GM18909 (cell line): Measurements from ENCODE around the gene IFT122.
"Not testable (repeated sequence)": the region's sequence is repeated elsewhere in the genome, so short reads cannot be mapped to it uniquely, and the experiment has no call there.

ENCODE experiments used
- ATAC-seq: cut with Tn5 transposase; IDR thresholded peaks from one replicate; pipeline ENCODE4 v1.9.1; 2021; ENCODE audit warnings: mild to moderate bottlenecking; ENCODE audit not compliant: unreplicated experiment, poor library complexity

IFT122 gene, protein sequence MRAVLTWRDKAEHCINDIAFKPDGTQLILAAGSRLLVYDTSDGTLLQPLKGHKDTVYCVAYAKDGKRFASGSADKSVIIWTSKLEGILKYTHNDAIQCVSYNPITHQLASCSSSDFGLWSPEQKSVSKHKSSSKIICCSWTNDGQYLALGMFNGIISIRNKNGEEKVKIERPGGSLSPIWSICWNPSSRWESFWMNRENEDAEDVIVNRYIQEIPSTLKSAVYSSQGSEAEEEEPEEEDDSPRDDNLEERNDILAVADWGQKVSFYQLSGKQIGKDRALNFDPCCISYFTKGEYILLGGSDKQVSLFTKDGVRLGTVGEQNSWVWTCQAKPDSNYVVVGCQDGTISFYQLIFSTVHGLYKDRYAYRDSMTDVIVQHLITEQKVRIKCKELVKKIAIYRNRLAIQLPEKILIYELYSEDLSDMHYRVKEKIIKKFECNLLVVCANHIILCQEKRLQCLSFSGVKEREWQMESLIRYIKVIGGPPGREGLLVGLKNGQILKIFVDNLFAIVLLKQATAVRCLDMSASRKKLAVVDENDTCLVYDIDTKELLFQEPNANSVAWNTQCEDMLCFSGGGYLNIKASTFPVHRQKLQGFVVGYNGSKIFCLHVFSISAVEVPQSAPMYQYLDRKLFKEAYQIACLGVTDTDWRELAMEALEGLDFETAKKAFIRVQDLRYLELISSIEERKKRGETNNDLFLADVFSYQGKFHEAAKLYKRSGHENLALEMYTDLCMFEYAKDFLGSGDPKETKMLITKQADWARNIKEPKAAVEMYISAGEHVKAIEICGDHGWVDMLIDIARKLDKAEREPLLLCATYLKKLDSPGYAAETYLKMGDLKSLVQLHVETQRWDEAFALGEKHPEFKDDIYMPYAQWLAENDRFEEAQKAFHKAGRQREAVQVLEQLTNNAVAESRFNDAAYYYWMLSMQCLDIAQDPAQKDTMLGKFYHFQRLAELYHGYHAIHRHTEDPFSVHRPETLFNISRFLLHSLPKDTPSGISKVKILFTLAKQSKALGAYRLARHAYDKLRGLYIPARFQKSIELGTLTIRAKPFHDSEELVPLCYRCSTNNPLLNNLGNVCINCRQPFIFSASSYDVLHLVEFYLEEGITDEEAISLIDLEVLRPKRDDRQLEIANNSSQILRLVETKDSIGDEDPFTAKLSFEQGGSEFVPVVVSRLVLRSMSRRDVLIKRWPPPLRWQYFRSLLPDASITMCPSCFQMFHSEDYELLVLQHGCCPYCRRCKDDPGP

DNA sequence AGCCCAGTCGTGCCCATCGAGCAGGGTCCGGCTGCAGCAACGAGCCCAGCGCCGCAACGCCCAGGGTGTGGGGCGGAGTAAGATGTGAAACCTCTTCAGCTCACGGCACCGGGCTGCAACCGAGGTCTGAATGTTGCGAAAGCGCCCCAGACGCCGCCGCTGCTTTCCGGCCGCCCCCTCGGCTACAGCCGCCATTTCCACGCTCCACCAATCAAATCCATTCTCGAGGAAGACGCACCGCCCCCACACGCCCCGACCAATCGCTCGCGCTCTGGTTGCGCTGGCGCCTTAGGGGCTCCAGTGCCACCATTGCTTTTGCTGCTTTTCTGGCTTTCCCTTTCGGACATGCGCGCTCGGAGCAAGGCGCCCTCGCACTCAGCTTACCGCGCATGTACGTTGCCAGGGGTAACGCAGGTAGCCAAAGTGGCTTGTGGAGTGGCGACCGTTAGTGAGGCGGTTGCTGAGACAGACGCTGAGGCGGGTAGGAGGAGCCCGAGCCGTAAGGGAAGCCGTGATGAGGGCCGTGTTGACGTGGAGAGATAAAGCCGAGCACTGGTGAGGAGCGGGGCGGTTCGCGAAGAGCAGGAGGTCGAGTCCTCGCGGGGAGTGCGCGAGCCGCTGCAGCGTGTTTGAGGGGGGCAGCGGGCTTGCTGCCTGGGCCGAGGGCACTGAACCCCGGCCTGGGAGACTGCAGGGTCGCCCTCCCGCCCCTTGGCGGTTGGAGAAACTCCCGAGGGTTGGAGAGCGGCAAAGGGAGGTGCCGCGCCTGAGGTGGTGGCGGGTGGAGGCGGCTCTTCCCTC is at the start of gene IFT122, which contains the start of gene MBD4:
Gene IFT122 (plus strand): TSS at position 408 of the 801 bp plus-strand sequence. CDS start 107 bp downstream, at position 515.
Gene MBD4 (minus strand): TSS at position 132 of the 801 bp plus-strand sequence. CDS start 115 bp downstream, at position 17.
- ATAC-seq = peak; percentile 88

DNA sequence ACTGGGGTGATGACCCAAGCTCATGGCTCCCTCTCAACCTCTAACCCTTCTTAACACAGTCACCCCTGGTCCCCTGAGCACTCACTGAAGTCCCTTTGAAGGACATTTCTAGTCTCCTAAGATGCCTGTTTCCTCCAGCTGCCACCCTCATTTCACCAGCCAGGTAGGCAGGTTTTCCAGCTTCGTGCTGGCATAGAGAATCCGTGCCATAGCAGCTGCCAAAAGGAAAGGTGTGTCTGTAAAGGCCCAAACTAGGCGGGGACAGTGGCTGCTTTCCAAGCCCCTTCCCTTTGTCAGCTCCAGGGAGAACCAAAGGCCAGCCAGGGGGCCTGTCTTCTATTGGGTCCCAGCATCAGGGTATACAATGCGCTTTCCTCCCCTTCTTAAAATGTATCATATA is 48.4 kb upstream of the IFT122 start:
- not testable (repeated sequence) for ATAC-seq

DNA sequence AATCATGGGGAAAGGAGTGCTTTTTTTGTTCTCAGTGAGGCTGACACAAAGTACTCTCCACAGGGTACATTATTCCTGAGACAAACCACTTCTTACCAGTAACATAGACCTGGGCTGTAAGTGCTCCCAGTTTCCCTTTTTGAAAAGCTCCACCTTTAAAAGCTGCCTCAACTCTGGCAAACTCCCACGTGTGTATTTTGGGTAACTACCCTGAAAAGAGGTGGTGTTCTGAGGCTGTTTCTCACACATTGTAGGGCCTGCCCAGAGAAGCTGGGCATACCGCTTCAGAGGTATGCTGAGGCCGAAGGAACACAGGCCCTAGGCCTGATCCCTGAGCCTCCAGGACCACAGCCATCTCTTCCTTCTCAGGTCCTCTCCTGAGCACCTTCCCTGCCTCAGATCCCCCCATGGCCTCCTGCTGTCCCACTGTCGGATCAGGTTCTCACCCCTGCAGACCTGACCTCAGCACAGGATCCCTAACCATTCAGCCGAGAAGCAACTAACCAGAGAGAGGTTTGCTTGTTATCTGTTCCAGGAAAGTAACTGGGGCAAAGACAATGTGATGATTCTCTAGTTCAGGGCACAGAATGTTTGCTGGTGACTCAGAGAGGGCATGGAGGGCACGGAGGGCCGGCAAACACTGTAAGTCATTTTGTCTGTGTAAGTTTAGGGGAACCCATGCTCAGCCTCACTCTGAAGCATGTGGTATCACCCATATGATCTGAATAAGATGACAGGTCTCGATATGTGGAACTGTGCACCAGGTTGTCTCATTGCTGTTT is 47.7 kb upstream of the IFT122 start:
- not testable (repeated sequence) for ATAC-seq

DNA sequence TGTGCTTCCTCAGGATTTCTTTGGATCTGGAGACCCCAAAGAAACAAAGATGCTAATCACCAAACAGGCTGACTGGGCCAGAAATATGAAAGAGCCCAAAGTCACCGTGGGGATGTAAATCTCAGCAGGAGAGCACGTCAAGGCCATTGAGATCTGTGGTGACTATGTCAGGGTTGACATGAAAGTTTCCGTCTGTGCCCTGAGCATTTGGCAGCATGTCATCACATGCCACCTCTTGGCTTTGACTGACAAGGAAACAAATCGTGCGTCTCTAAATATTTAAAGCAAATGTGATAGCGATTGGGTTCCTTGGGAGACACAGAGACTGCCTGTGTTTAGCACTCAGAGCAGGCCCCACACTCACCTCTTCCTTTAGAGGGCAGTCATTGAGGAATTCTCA is 46.8 kb upstream of the IFT122 start:
- no peak for ATAC-seq

DNA sequence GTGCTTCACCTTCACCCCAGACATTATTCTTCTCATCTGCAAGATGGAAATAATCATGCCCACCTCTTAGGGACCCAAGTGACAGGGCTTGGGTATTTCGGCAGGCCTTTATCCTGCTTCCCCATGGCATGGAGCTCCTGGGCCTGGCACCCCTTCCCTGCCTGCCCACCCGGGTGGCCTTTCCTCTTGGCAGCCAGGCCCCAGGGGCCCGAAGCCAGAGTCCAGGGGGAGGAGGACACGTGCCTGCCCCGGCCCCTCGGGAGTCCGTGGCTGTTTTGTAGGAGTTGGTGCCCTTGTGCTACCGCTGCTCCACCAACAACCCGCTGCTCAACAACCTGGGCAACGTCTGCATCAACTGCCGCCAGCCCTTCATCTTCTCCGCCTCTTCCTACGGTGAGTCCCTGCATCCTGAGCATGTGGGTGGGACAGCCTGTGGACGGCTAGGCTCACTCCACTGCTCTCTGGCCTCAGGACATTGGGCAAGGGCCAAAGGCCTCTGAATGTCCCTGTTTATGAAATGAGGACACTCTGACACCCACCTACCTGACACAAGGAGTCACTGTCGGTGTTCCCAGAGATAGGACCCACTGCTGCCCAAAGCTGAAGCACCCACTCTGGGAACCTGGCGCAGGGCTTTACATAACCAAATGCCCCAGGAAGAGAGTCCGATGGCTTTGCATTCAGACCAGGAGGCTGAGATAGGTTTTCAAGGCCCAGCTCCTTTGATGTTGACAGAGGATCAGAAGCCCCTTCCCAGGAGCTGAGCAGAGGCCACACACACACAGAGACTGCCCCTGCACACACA is 46.1 kb upstream of the IFT122 start:
- not testable (repeated sequence) for ATAC-seq

DNA sequence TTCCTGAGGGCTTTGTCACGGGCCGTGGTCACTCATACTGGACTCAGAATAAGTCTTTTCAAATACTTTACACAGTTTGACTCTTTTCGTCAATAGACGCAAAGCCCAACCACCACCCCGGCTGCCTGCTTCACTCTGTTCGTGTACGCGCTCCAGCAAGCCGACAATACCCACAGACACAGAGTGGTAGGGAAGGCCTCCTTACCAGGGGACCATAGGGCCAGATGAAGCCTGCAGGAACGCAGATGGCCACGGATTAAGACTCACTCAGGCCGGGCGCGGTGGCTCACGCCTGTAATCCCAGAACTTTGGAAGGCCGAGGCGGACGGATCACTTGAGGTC is 41.2 kb upstream of the IFT122 start:
- peak; percentile 16 for ATAC-seq

DNA sequence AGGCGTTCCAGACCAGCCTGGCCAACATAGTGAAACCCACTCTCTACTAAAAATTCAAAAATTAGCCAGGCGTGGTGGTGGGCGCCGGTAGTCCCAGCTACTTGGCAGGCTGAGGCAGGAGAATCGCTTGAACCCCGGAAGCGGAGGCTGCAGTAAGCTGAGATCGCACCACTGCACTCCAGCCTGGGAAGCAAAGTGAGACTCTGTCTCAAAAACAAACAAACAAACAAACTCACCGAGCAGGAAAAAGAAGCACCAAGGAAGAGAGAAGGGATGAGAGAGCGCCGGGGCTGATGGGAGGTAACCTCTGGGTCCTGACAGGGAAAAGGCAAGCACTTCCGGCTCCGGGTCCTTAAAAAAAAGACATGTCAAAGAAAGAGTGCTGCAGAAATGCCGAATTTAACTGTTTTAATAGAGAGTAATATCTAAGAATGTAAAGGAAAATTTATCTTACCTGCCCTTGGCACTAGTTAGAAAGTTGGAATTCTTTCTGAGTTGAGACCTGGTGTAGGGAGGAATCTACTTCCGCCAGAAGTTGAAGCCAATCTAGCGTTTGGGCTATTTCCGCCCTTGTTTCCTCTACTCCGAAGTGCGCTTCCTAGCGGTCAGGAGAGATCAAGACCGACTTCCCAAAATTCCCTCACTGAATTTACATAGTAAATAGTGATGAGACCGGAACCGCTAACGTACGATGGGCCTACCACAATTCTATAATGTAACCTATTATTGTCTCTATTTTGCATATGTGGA is 40.7 kb upstream of the IFT122 start:
- ATAC-seq = peak; percentile 77

DNA sequence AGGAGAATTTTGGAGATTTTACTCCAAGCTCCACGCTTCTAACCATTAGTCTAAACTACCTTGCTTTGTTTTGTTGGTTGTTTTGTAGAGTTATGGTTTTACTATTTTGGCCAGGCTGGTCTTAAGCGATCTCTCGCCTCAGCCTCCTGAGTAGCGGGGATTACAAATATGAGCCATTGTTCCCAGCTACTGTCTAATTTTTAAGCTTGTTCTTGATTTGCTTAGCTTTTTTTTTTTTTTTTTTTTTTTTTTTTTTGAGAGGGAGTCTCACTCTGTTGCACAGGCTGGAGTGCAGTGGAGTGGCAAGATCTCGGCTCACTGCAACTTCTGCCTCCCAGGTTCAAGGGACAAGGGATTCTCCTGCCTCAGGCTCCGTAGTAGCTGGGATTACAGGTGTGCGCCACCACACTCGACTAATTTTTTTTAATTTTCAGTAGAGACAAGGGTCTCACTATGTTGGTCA is 40.1 kb upstream of the IFT122 start:
- ATAC-seq = peak; percentile 17

DNA sequence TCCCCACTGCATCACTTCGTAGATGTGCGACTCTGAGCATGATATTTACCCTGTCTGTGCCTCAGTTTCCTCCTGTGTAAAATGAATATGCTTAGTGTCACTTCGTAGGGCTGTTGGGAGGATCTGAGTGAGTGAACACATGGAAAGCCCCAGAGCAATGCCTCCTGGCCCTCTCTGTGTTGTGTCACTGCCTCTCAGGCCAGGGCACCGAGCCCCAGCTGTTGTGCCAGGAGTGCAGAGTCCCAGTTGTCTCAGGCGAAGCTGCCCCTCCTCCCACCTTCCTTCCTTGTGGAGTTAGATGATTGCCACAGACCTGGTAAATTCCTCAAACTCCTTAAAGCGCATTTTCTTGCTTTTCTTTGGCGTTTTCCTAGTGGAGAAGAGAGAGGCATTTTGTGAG is 37.8 kb upstream of the IFT122 start:
- ATAC-seq = no peak

DNA sequence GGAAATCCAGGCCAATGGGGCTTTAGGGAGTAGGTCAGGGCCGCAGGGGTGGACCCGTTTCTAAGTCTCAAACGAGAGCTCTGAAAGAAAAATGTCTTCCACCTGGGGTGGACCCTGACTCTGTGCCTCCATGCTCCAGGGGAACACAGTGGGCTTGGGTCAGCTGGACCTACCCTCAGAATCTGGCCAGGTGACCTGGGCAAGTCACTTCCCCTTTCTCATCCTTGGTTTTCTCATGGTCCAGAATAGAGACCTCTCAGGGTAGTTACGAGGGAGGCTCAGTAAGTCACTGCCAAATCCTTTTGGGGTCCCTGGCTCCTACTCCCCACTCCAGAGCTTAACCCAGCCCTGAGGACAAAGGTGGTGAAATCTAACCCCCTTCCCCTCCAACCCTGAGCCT is 37.4 kb upstream of the IFT122 start:
- no peak for ATAC-seq

DNA sequence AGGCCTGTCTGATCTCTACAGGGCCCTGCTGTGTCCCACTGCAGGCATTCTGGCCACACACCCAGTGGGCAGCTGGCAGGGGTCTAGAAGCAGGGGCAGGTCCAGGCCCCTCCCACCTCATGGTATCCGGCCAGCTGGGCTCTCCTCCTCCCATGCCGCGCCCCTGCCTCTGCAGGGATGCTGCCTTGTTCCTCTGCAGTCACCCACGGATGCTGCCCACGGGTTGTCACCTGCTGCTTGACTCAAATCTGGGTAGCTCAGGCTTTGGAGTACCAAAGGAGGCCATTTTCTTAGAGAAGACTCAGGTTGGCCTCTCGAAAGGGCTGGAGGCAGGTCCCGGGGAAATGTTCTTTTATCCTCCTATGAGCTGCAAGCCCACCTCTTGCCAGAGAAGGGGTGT is 36.6 kb upstream of the IFT122 start:
- ATAC-seq = no peak

DNA sequence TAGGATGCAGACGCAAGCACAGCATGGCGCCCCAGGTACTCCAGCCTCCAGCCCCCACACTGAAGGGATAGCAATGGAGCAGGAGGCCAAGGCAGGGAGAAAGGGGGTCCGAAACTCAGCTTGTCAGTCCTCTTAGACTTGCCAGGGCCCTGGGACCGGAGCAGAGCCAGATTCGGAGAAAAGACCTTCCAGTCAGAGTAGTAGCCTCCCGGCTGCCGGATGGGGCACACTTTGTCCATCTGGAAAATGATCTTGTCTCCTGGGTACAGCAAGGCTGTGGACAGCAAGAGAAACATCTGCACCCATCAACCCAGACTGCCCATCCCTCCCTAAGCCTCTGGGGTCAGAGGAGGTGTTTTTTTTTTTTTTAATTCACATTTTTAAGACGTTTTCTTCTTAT is 35.9 kb upstream of the IFT122 start:
- no peak for ATAC-seq

DNA sequence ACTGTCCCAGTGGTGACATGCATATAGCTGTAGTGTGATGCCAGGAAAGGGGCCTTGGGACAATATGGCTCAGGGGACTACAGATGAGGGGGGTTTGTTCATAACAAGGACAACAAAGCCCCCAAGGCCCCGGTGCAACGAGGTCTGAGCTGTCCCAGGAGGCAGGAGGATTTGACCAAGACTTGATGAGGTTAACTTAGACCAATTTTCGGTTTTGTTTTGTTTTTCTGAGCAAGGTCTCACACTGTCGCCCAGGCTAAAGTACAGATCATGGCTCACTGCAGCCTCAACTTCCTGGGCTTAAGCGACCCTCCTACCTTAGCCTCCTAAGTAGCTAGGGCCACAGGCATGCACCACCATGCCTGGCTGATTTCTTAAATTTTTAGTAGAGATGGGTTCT is 35.4 kb upstream of the IFT122 start:
- ATAC-seq = no peak

DNA sequence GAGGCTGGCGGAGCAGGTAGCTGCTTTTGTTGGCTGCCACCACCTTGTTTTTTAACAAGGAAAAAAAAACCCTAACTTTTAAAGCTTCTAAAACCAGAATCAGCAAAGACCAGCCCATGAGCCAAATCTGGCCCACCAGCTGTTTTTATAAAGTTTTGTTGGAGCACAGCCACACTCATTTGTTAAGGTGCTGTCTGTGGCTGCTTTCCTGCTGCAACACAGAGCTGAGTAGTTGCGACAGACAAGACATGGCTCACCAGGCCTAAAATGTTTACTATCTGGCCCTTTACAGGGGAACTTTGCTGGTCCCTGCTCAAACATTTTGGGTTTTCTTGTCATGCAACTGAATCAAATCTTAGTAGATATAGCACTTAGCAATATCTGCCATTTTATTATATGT is 30.5 kb upstream of the IFT122 start:
- ATAC-seq = no peak

DNA sequence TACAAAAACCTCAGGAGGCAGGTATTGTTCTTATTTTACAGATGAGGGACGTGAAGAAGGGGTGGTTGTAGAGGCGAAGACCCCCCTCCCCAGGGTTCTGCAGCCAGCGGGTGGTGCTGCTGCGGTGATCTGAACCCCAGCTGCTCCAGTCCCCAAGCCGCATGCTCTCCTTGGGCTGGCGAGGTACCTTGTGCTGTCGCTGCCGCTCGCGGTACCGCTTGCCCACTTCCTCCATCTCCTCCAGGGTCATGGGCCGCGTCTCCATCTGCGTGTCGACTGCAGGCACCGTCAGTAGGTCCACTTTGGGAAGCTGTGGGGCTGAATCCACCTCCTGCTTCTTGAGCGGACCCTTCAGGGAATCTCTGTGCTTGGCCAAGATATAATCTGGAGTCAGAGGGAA is 29.1 kb upstream of the IFT122 start:
- no peak for ATAC-seq

DNA sequence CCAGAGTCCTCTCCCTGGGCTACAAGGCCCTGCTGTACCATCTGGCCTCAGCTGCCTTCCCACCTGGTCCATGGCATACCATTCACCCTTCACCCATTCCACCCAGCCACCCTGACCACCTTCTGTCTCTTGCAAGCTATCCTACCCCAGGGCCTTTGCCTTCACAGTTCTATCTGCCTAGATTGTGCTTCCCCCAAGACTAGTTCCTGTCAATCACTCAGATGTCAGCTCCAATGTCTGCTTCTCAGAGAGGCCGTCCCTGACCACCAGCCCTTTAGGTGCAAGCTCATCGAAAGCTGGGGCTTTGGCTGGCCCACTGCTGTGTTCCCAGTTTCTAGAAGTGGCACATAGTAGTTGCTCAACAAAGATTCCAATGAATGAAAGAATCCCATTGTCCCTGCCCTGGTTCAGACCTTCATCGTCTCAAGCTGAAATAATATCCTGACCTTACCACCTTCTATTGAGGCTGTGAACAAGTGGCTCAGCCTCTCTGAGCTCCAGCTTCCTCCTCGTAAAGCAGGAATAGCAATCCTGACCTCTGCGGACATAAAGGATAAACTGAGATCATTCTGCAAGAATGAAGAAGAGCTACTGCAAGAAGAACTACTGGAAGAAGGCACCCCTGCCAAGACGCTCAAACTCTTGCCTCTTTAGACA is 27.4 kb upstream of the IFT122 start:
- ATAC-seq = no peak

DNA sequence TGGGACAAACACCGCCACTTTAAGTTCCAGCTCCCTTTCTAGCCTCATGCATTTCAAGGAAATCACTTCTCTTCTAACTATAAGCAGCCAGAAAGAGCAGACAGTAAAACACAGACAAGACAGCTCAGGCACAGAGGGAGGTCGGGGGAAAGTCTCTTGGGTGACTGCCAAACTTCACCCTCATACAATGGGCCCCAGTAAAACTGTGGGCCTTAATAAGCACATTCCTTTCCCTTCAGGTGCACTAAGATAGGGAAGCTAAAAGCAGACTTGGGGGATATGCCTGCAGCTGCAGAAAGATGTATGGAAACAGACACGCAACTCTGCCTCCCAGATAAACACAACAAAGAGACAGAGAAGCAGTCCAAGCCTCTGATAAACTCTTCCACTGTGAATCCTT is 26.8 kb upstream of the IFT122 start:
- ATAC-seq = not testable (repeated sequence)
